GM18526 (cell line): ENCODE measurements around the gene BCAS3.

Experiments used
- POLR2A ChIP-seq: IDR thresholded peaks from 3 replicates; pipeline ENCODE4 v1.6.1; 2011; ENCODE audit not compliant: insufficient read length; ENCODE audit errors: extremely low read depth

BCAS3 gene

GRCh38 chr17:61247439-61247838 is 569.8 kb downstream of the BCAS3 start:
- TF ChIP-seq POLR2A: no peak

- TF ChIP-seq POLR2A: no peak
Measured at GRCh38 chr17:61248399-61248798, 570.7 kb downstream of the BCAS3 start.

- TF ChIP-seq POLR2A: no peak
Measured at GRCh38 chr17:61249649-61250299, 572.1 kb downstream of the BCAS3 start.

GRCh38 chr17:61250335-61250890 is 572.8 kb downstream of the BCAS3 start:
- no peak for TF ChIP-seq POLR2A

- no peak for TF ChIP-seq POLR2A
Measured at GRCh38 chr17:61251939-61252865, 574.6 kb downstream of the BCAS3 start.

GRCh38 chr17:61253362-61253761 is 575.7 kb downstream of the BCAS3 start:
- TF ChIP-seq POLR2A: no peak

- no peak for TF ChIP-seq POLR2A
Measured at GRCh38 chr17:61253937-61254574, 576.4 kb downstream of the BCAS3 start.

GRCh38 chr17:61254904-61255303 is 577.3 kb downstream of the BCAS3 start:
- TF ChIP-seq POLR2A: no peak

- TF ChIP-seq POLR2A: no peak
Measured at GRCh38 chr17:61255647-61256046, 578.0 kb downstream of the BCAS3 start.

- no peak for TF ChIP-seq POLR2A
Measured at GRCh38 chr17:61259360-61259759, 581.7 kb downstream of the BCAS3 start.

GRCh38 chr17:61260071-61260797 is 582.6 kb downstream of the BCAS3 start:
- no peak for TF ChIP-seq POLR2A

GRCh38 chr17:61261001-61261637 is 583.5 kb downstream of the BCAS3 start:
- TF ChIP-seq POLR2A: no peak

- no peak for TF ChIP-seq POLR2A
Measured at GRCh38 chr17:61265397-61265796, 587.7 kb downstream of the BCAS3 start.

GRCh38 chr17:61267847-61268246 is 590.2 kb downstream of the BCAS3 start:
- TF ChIP-seq POLR2A: no peak
